Osteoblast (primary cell): ENCODE results near the gene CIB4. TPM values are rescaled to one million over a fixed set of nuclear protein-coding genes. Genes with fewer than 3 reads are reported as not detected.

Experiments used
- DNase-seq: peaks from one replicate; pipeline ENCODE4 v3.0.0; 2011; ENCODE audit warnings: low spot score, mixed read lengths; ENCODE audit not compliant: insufficient read length; ENCODE audit errors: missing footprints
- H2AFZ ChIP-seq: 2 replicates; pipeline ENCODE4 v1.6.0; 2011; ENCODE audit warnings: mild to moderate bottlenecking, low read length
- H3K27ac ChIP-seq: 2 replicates; pipeline ENCODE4 v1.5.1; 2011; ENCODE audit warnings: mild to moderate bottlenecking, low read depth, low read length, moderate library complexity
- H3K27me3 ChIP-seq: 2 replicates; pipeline ENCODE4 v1.6.0; 2012; ENCODE audit warnings: mild to moderate bottlenecking, control low read depth, inconsistent platforms, low read length, moderate library complexity; ENCODE audit not compliant: insufficient read depth
- H3K36me3 ChIP-seq: 2 replicates; pipeline ENCODE4 v1.5.1; 2011; ENCODE audit warnings: mild to moderate bottlenecking, low read length, control low read depth, moderate library complexity; ENCODE audit not compliant: insufficient read depth
- H3K4me1 ChIP-seq: 2 replicates; pipeline ENCODE4 v1.5.1; 2011; ENCODE audit warnings: mild to moderate bottlenecking, low read length, control low read depth, moderate library complexity; ENCODE audit not compliant: insufficient read depth
- H3K4me2 ChIP-seq: 2 replicates; pipeline ENCODE4 v1.6.0; 2011; ENCODE audit warnings: mild to moderate bottlenecking, low read length; ENCODE audit not compliant: insufficient read depth
- H3K4me3 ChIP-seq: fragments of 200-600 bp; sonication (generic); 3 replicates; pipeline ENCODE4 v1.5.1; 2012; ENCODE audit warnings: mild to moderate bottlenecking, low read length, inconsistent platforms; ENCODE audit not compliant: insufficient read depth
- H3K79me2 ChIP-seq: 2 replicates; pipeline ENCODE4 v1.6.0; 2012; ENCODE audit warnings: mild to moderate bottlenecking, low read length, control low read depth, inconsistent platforms; ENCODE audit not compliant: insufficient read depth
- H3K9me3 ChIP-seq: 2 replicates; pipeline ENCODE4 v1.5.1; 2011; ENCODE audit warnings: low read depth, low read length, control low read depth
- H4K20me1 ChIP-seq: 2 replicates; pipeline ENCODE4 v1.6.0; 2012; ENCODE audit warnings: mild to moderate bottlenecking, low read length, control low read depth; ENCODE audit not compliant: insufficient read depth
- total RNA-seq: library from RNA; depleted of rRNA; stranded (reverse); fragments of >200 nt; gene quantifications from 2 replicates; pipeline ENCODE4 v1.2.3, GENCODE V29; 2012
- TF ChIP-seq, protein P1 (sequence below): IDR thresholded peaks from 2 replicates; pipeline ENCODE4 v1.5.1; 2011; ENCODE audit warnings: mild to moderate bottlenecking, low read depth, low read length, moderate library complexity; ENCODE audit errors: extremely low read depth

The CIB4 gene
- total RNA-seq, 1 donor, result not detected

DNA sequence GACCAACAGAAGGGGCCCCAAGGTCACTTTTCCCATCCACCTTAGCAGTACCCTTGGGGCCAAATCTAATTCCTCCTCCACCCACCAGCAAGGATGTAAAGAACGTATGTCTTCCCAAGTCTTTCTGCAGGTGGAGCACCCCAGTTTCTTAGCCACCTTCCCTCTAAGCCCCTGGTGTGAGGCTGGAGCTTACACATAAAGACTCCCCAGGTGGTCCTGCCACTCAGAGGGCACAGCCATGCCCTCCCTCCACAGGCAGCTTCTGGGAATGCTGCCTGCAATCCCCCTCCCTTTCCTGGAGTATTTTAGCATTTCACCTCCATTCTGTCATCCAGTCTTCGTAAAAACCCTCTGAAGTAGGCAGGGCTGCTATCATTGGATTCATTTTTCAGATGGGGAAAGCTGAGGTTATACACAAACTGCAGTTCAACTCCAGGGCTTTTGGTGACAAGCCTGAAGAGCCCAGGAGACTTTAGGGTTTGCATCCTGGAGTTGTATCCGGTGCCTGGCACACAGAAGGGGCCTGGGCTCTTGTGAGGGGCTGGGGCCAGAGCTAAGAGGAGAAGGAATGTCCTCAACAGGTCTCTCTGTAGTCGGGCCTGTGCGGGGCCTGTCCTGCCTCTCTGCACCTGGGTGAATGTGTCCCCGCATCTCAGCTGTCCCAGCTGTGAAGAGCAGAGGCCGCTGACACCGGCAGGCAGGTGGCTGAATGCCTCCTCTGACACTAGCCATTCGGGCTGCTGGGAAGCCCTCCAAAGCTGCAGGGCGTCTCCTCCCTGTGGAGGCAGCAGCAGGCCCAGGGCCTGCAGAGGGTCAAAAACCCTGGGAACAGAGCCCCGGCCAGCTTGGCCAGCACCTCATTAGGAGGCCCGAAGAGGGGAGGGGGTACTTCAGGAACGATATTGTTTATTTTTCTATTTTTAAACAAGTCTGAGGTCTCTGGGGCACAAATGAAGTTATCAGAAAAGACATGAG is 27.6 kb downstream of the CIB4 start:
- no peak overlapping the region for H3K4me2 ChIP-seq
- TF ChIP-seq, protein P1, sequence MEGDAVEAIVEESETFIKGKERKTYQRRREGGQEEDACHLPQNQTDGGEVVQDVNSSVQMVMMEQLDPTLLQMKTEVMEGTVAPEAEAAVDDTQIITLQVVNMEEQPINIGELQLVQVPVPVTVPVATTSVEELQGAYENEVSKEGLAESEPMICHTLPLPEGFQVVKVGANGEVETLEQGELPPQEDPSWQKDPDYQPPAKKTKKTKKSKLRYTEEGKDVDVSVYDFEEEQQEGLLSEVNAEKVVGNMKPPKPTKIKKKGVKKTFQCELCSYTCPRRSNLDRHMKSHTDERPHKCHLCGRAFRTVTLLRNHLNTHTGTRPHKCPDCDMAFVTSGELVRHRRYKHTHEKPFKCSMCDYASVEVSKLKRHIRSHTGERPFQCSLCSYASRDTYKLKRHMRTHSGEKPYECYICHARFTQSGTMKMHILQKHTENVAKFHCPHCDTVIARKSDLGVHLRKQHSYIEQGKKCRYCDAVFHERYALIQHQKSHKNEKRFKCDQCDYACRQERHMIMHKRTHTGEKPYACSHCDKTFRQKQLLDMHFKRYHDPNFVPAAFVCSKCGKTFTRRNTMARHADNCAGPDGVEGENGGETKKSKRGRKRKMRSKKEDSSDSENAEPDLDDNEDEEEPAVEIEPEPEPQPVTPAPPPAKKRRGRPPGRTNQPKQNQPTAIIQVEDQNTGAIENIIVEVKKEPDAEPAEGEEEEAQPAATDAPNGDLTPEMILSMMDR, result no peak
- no peaks in the 10 kb centered on the region for H3K36me3 ChIP-seq
- no peak for DNase-seq
- no peaks in the 10 kb centered on the region for H3K4me1 ChIP-seq
- H3K27ac ChIP-seq, result no peak overlapping the region
- H3K27me3 ChIP-seq, result peaks cover 78% of the 10 kb centered on the region
- H3K9me3 ChIP-seq, result no peaks in the 10 kb centered on the region
- no peaks in the 10 kb centered on the region for H3K79me2 ChIP-seq
- H3K4me3 ChIP-seq, result no peak overlapping the region
- no peaks in the 10 kb centered on the region for H4K20me1 ChIP-seq
- no peak overlapping the region for H2AFZ ChIP-seq

DNA sequence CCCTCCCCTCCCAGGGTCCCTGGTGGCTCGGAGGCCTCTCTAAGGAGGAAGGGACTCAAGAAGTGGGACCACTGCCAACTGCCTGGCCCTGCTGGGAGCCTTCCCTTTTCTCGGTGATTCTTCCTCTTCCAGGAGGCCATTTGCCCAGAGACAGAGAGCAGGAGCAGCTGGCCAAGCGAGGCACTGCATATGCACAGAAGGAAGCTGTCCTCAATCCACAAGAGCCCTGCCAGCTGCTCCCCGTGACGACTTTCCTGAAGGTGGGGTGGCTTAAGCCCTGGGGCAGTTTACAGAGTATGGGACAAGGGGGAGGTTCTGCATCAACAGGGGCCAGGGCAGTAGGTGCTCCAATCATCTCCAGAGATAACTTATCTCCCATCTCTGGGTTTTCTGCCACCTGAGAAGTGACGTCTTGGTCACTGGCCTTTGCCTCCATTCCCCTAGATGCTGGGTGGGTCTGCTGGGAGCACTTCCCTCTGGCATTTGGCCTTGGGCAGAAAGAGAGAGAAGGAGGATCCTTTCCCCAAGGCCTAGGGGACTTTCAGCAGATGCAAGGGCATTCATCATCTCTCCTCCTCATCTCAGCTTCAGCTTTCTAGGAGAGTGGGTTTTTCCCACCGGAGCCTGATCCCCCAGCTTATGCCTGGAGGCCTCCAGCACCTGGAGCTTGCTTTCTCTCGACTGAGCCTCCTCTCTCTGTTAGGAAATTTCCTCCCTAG is 28.5 kb downstream of the CIB4 start:
- H3K36me3 ChIP-seq, result no peaks in the 10 kb centered on the region
- H3K4me3 ChIP-seq, result no peak overlapping the region
- no peak overlapping the region for H3K27ac ChIP-seq
- peaks cover 71% of the 10 kb centered on the region for H3K27me3 ChIP-seq
- TF ChIP-seq, protein P1, result no peak
- no peaks in the 10 kb centered on the region for H3K9me3 ChIP-seq
- no peaks in the 10 kb centered on the region for H3K79me2 ChIP-seq
- DNase-seq, result no peak
- no peaks in the 10 kb centered on the region for H3K4me1 ChIP-seq
- H3K4me2 ChIP-seq, result no peak overlapping the region
- H4K20me1 ChIP-seq, result no peaks in the 10 kb centered on the region
- H2AFZ ChIP-seq, result no peak overlapping the region

DNA sequence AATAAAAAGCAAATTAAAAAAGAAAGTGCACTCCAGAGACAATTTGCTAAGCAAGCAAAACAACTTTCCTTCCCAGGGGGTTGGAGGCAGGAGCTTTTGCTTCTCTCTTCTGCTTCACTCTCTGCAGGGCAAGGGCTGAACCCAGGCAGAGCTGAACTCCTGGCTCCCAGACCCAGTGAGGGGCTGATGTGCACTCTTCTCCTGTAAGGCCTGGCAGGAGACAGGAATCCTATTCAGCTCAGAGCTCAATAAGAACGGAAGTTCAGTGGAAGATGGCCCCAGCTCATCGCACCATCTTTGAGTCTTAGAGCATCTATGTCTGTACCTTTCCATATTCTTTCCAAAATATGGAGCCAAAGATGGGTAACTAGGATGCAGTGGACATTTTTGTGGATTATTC is 29.1 kb downstream of the CIB4 start:
- DNase-seq, result no peak
- Histone ChIP-seq H3K36me3 (no peaks in the 10 kb centered on the region), H3K4me3 (no peak overlapping the region), H3K27ac (no peak overlapping the region), H3K4me2 (no peak overlapping the region), H3K27me3 (peaks cover 71% of the 10 kb centered on the region), H3K9me3 (no peaks in the 10 kb centered on the region), H3K79me2 (no peaks in the 10 kb centered on the region), H2AFZ (no peak overlapping the region), H3K4me1 (no peaks in the 10 kb centered on the region), H4K20me1 (no peaks in the 10 kb centered on the region)
- TF ChIP-seq, protein P1, result no peak
